HCT116 (cell line): Measurements from ENCODE around the gene BBS9. TPM values are rescaled to one million over a fixed set of nuclear protein-coding genes. Genes with fewer than 3 reads are reported as not detected.
A peak's percentile ranks its signal among the peaks of the same experiment; 100 is the strongest.

Source experiments
- ATAC-seq: fragments of 200-7000 bp; cut with Tn5 transposase; 2 replicates; pipeline ENCODE4 v1.9.1; 2020; ENCODE audit warnings: mild to moderate bottlenecking, moderate library complexity
- BruUV-seq: library from RNA; stranded (reverse); fragments of 400-500 nt; replicated peaks from 2 replicates; lab custom pipeline; 2021; lab: Mats Ljungman, UMichigan
- CTCF ChIA-PET: fragments of 300-600 bp; sonication (Branson Sonifier 250); formaldehyde crosslinking; loops from one replicate; lab custom pipeline; 2021; ENCODE audit warnings: antibody characterized with exemption; lab: Charles Lee
- POLR2A ChIA-PET: fragments of 300-600, 350-600 bp; sonication (Branson Sonifier 250); formaldehyde crosslinking; loops from one replicate; lab custom pipeline; 2021; ENCODE audit warnings: antibody characterized with exemption; lab: Charles Lee
- RAD21 ChIA-PET, 2 experiments: fragments of 300-600 bp; sonication (Branson Sonifier 250); formaldehyde crosslinking; loops; one replicate each; lab custom pipeline; 2023; ENCODE audit warnings: low total read pairs in 2 of 2; ENCODE audit not compliant: uncharacterized antibody in 2 of 2, unreplicated experiment in 2 of 2, low non-redundant PET in 1 of 2; lab: Charles Lee
- DNase-seq: peaks from one replicate; pipeline ENCODE4 v3.0.0-alpha.2; 2010; ENCODE audit warnings: low read depth, low spot score
- H2AFZ ChIP-seq: fragments of 200-600 bp; shearing (Covaris generic), sonication (generic); 2 replicates; pipeline ENCODE4 v1.6.1; 2017; ENCODE audit warnings: low read depth, mixed run types, mixed read lengths, antibody characterized with exemption, low read length; ENCODE audit not compliant: poor library complexity, severe bottlenecking
- H3K27ac ChIP-seq: 2 replicates; pipeline ENCODE4 v1.5.1; 2012; ENCODE audit warnings: low read depth, low read length
- H3K27me3 ChIP-seq: fragments of 200-600 bp; sonication (generic); 2 replicates; pipeline ENCODE4 v1.6.1; 2016; ENCODE audit warnings: mixed run types, low read length, mixed read lengths; ENCODE audit not compliant: insufficient read depth
- H3K36me3 ChIP-seq, 2 experiments: fragments of 200-500 bp in 1 of 2; fragments of 200-600 bp in 1 of 2; sonication (Bioruptor generic) in 1 of 2; sonication (generic) in 1 of 2; 2 replicates each; pipeline versions ENCODE4 v1.5.1 to v1.6.1; 2014 to 2016; ENCODE audit warnings: low read length in 2 of 2, inconsistent platforms in 1 of 2, mixed read lengths in 1 of 2, mixed run types in 1 of 2; ENCODE audit not compliant: insufficient read depth in 2 of 2, control insufficient read depth in 1 of 2
- H3K4me1 ChIP-seq, 2 experiments: fragments of 200-600 bp in 1 of 2; sonication (generic) in 1 of 2; 2 replicates each; pipeline versions ENCODE4 v1.5.1 to v1.6.1; 2012 to 2017; ENCODE audit warnings: low read length in 2 of 2, inconsistent platforms in 1 of 2, mild to moderate bottlenecking in 1 of 2, mixed read lengths in 1 of 2, mixed run types in 1 of 2, moderate library complexity in 1 of 2; ENCODE audit not compliant: insufficient read depth in 2 of 2, control insufficient read depth in 1 of 2
- H3K4me2 ChIP-seq: fragments of 200-600 bp; sonication (generic); 2 replicates; pipeline ENCODE4 v1.6.1; 2017; ENCODE audit warnings: mixed run types, low read length, mixed read lengths
- H3K4me3 ChIP-seq, 2 experiments: fragments of 200-600 bp in 1 of 2; sonication (generic) in 1 of 2; replicated peaks in 1 of 2; 2 replicates each; pipeline ENCODE4 v1.5.1; 2011 to 2016; ENCODE audit warnings: low read length in 2 of 2, control low read depth in 1 of 2, low read depth in 1 of 2, mild to moderate bottlenecking in 1 of 2, mixed read lengths in 1 of 2, mixed run types in 1 of 2
- H3K79me2 ChIP-seq: fragments of 200-600 bp; sonication (generic); 2 replicates; pipeline ENCODE4 v1.6.1; 2017; ENCODE audit warnings: mild to moderate bottlenecking, mixed run types, low read length, moderate library complexity, mixed read lengths; ENCODE audit not compliant: insufficient read depth
- H3K9ac ChIP-seq: fragments of 200-600 bp; sonication (generic); 2 replicates; pipeline ENCODE4 v1.6.1; 2016; ENCODE audit warnings: low read length, mixed read lengths
- H3K9me2 ChIP-seq: fragments of 200-600 bp; sonication (generic), shearing (Covaris generic); 2 replicates; pipeline ENCODE4 v1.6.1; 2017; ENCODE audit warnings: mixed run types, mild to moderate bottlenecking, moderate library complexity; ENCODE audit not compliant: insufficient read depth
- H3K9me3 ChIP-seq, 2 experiments: fragments of 200-500 bp in 1 of 2; fragments of 200-600 bp in 1 of 2; sonication (Bioruptor generic) in 1 of 2; sonication (generic) in 1 of 2; 2 replicates each; pipeline ENCODE4 v1.6.1; 2014 to 2017; ENCODE audit warnings: low read length in 2 of 2, mixed read lengths in 2 of 2, inconsistent platforms in 1 of 2, low read depth in 1 of 2, mild to moderate bottlenecking in 1 of 2, mixed run types in 1 of 2, moderate library complexity in 1 of 2; ENCODE audit not compliant: control insufficient read depth in 1 of 2, insufficient read depth in 1 of 2
- H4K20me1 ChIP-seq: fragments of 200-600 bp; sonication (generic), shearing (Covaris generic); 2 replicates; pipeline ENCODE4 v1.6.1; 2017; ENCODE audit warnings: mixed run types, mild to moderate bottlenecking, moderate library complexity; ENCODE audit not compliant: insufficient read depth
- CBX3 ChIP-seq: IDR thresholded peaks from 2 replicates; pipeline ENCODE4 v1.6.1; 2012; ENCODE audit warnings: low read depth
- EGR1 ChIP-seq: IDR thresholded peaks from 2 replicates; pipeline ENCODE4 v1.6.1; 2012; ENCODE audit warnings: low read depth
- ELF1 ChIP-seq: IDR thresholded peaks from 2 replicates; pipeline ENCODE4 v1.6.1; 2012; ENCODE audit warnings: low read depth, borderline replicate concordance
- EZH2 ChIP-seq: fragments of 200-600 bp; sonication (generic); IDR thresholded peaks from 2 replicates; pipeline ENCODE4 v1.6.1; 2017; ENCODE audit warnings: antibody characterized with exemption, mixed run types
- FOSL1 ChIP-seq: IDR thresholded peaks from 2 replicates; pipeline ENCODE4 v1.6.1; 2012; ENCODE audit warnings: low read depth
- JUND ChIP-seq: IDR thresholded peaks from 2 replicates; pipeline ENCODE4 v1.6.1; 2012
- POLR2A ChIP-seq: IDR thresholded peaks from 2 replicates; pipeline ENCODE4 v1.7.0; 2011; ENCODE audit warnings: borderline replicate concordance; ENCODE audit not compliant: insufficient read depth, insufficient read length; ENCODE audit errors: extremely low read depth
- POLR2AphosphoS5 ChIP-seq: IDR thresholded peaks from 2 replicates; pipeline ENCODE4 v1.6.1; 2011; ENCODE audit warnings: mild to moderate bottlenecking, low read depth, low read length, moderate library complexity
- RAD21 ChIP-seq: IDR thresholded peaks from 2 replicates; pipeline ENCODE4 v1.6.1; 2012; ENCODE audit warnings: low read depth, mild to moderate bottlenecking
- SIN3A ChIP-seq: IDR thresholded peaks from 2 replicates; pipeline ENCODE4 v1.6.1; 2012; ENCODE audit warnings: low read depth
- SP1 ChIP-seq: IDR thresholded peaks from 2 replicates; pipeline ENCODE4 v1.6.1; 2012; ENCODE audit warnings: low read depth
- SRF ChIP-seq: IDR thresholded peaks from 2 replicates; pipeline ENCODE4 v1.6.1; 2012; ENCODE audit warnings: low read depth
- TCF7L2 ChIP-seq: IDR thresholded peaks from 2 replicates; pipeline ENCODE4 v1.7.0; 2011; ENCODE audit warnings: borderline replicate concordance, inconsistent platforms; ENCODE audit not compliant: insufficient read depth, insufficient read length; ENCODE audit errors: extremely low read depth
- YY1 ChIP-seq: IDR thresholded peaks from 2 replicates; pipeline ENCODE4 v1.6.1; 2011; ENCODE audit warnings: low read length, low read depth, moderate library complexity, mild to moderate bottlenecking; ENCODE audit not compliant: insufficient replicate concordance; ENCODE audit errors: extremely low read depth
- ZNF274 ChIP-seq: fragments of 200-500 bp; sonication (Bioruptor generic); IDR thresholded peaks from 2 replicates; pipeline ENCODE4 v1.6.1; 2014; ENCODE audit warnings: mild to moderate bottlenecking, low read depth, low read length, inconsistent platforms
- intact Hi-C: fragments of 100-400 bp; cut with micrococcal nuclease; formaldehyde crosslinking; loops from 2 replicates; pipeline ENCODE4 v1.10.0; 2022
- total RNA-seq: library from RNA; stranded (reverse); gene quantifications from one replicate; pipeline ENCODE4 v1.2.1, GENCODE V29; 2021; ENCODE audit not compliant: unreplicated experiment
- TF ChIP-seq, protein P1 (sequence below): IDR thresholded peaks from 2 replicates; pipeline ENCODE4 v1.6.1; 2011; ENCODE audit warnings: mild to moderate bottlenecking, low read length, moderate library complexity; ENCODE audit not compliant: insufficient replicate concordance; ENCODE audit errors: extremely low read depth
- TF ChIP-seq, protein P2 (sequence below), 3 experiments: fragments of 200-600 bp in 1 of 3; sonication (generic) in 1 of 3; IDR thresholded peaks in 2 of 3; conservative IDR thresholded peaks in 1 of 3; 2 replicates each; pipeline ENCODE4 v1.5.1; 2012 to 2017; ENCODE audit warnings: low read depth in 2 of 3, low read length in 2 of 3, antibody characterized with exemption in 1 of 3, borderline replicate concordance in 1 of 3, control low read depth in 1 of 3, mild to moderate bottlenecking in 1 of 3, mixed read lengths in 1 of 3, mixed run types in 1 of 3, moderate library complexity in 1 of 3; ENCODE audit not compliant: insufficient read depth in 1 of 3
- TF ChIP-seq, protein P3 (sequence below): IDR thresholded peaks from 2 replicates; pipeline ENCODE4 v1.6.1; 2012
- TF ChIP-seq, protein P4 (sequence below): IDR thresholded peaks from 2 replicates; pipeline ENCODE4 v1.6.1; 2012

The BBS9 gene
- total RNA-seq, 1 experiment from 2014 or later, result 7.1 TPM

DNA sequence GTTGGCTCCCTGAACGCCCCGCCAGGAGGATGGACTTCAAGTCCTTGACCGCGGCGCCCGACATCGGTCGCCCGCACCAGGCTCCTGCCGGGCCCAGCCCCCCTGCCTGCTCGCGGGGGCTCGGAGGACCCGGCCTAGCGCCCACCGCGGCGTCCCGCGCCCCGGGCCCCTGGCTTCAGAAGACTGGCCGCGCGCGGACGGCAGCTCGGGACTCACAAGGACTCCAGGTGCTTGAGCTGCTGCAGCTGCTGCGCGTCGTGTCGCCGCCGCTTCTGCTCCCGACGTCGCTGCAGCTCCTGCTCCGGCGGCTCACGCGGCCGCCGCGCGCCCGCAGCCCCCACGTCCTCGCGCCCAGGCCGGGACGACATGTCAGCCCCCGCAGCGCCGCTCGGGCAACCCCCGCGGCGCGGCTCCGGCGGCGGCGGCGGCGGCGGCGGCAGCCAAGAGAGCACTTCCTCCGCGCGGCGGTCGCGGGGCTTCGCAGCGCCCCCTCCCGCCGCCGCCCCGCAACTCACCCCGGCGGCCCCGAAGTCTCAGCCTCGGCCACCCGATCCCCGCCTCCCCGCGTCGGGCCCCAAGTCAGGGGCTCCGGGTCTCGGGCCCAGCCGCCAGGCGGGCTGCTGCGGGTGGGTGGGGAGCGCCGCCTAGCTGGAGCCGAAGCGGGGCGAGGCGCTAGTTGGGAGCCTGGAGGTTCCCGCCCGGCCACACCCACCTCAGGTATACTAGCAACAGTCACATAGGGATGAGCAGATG is 20.2 kb upstream of the BBS9 start, which contains the start of gene RP9:
TSS of gene RP9 (minus strand) at position 400 of the 753 bp plus-strand sequence. CDS start at position 368, 32 bp downstream.
- RAD21 ChIA-PET, result interaction anchor here in 1 of 2 experiments (1.4 kb wide), 1 partner anchor 344 kb away, joined by 7 read pairs; no protein-coding TSS in a partner anchor
- Histone ChIP-seq H3K4me1 (peaks cover 4 to 24% of the 10 kb centered on the region in 2 experiments; a peak in 3 of 4 replicates), H4K20me1 (peaks cover 8% of the 10 kb centered on the region; the same call in 1 of the 2 replicates), H3K4me3 (peak within 1 kb of the TSS; percentile 79 to 90), H3K79me2 (peaks cover 49% of the 10 kb centered on the region), H3K4me2 (peak within 1 kb of the TSS; percentile 94), H3K36me3 (no peaks in the 10 kb centered on the region), H3K9me2 (no peaks in the 10 kb centered on the region), H3K9ac (peak within 1 kb of the TSS; percentile 80), H3K27me3 (no peaks in the 10 kb centered on the region), H2AFZ (peak within 1 kb of the TSS; percentile 97), H3K27ac (peak within 1 kb of the TSS; percentile 91), H3K9me3 (no peaks in the 10 kb centered on the region)
- CTCF ChIA-PET, result interaction anchor here (1.0 to 3.8 kb wide), 5 partner anchors 9 to 345 kb away, joined by 3 to 28 read pairs (median 3); no protein-coding TSS in a partner anchor
- BruUV-seq, result no TSS peak
- DNase-seq, result peak; percentile 57
- intact Hi-C loops, result loop anchor here (2.0 to 10.0 kb wide), 6 partner anchors 47 to 604 kb away; partner anchors contain the start of genes KBTBD2 and NT5C3A
- ATAC-seq, result peak; percentile 87
- POLR2A ChIA-PET, result no interaction called here
- TF ChIP-seq YY1 (peak; percentile 34), CBX3 (no peak), SRF (no peak), SP1 (no peak), EZH2 (no peak), RAD21 (peak; percentile 57), POLR2AphosphoS5 (peak; percentile 70), ZNF274 (no peak), TCF7L2 (peak; percentile 54), ELF1 (no peak), EGR1 (0 out of 2 replicates have a peak, but pooled peaks have one; percentile 28), SIN3A (peak; percentile 38; the same call in 1 of the 2 replicates), JUND (no peak), FOSL1 (no peak), POLR2A (peak; percentile 59)
- TF ChIP-seq, protein P1, sequence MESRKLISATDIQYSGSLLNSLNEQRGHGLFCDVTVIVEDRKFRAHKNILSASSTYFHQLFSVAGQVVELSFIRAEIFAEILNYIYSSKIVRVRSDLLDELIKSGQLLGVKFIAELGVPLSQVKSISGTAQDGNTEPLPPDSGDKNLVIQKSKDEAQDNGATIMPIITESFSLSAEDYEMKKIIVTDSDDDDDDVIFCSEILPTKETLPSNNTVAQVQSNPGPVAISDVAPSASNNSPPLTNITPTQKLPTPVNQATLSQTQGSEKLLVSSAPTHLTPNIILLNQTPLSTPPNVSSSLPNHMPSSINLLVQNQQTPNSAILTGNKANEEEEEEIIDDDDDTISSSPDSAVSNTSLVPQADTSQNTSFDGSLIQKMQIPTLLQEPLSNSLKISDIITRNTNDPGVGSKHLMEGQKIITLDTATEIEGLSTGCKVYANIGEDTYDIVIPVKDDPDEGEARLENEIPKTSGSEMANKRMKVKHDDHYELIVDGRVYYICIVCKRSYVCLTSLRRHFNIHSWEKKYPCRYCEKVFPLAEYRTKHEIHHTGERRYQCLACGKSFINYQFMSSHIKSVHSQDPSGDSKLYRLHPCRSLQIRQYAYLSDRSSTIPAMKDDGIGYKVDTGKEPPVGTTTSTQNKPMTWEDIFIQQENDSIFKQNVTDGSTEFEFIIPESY, result no peak
- TF ChIP-seq, protein P2, sequence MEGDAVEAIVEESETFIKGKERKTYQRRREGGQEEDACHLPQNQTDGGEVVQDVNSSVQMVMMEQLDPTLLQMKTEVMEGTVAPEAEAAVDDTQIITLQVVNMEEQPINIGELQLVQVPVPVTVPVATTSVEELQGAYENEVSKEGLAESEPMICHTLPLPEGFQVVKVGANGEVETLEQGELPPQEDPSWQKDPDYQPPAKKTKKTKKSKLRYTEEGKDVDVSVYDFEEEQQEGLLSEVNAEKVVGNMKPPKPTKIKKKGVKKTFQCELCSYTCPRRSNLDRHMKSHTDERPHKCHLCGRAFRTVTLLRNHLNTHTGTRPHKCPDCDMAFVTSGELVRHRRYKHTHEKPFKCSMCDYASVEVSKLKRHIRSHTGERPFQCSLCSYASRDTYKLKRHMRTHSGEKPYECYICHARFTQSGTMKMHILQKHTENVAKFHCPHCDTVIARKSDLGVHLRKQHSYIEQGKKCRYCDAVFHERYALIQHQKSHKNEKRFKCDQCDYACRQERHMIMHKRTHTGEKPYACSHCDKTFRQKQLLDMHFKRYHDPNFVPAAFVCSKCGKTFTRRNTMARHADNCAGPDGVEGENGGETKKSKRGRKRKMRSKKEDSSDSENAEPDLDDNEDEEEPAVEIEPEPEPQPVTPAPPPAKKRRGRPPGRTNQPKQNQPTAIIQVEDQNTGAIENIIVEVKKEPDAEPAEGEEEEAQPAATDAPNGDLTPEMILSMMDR (IDR thresholded peaks at IDR 0.05 in 2 of 3, conservative IDR thresholded peaks at IDR 0.05 in 1 of 3; ENCODE audit: borderline replicate concordance in 1 of 3, insufficient read depth in 1 of 3, low read depth in 2 of 3, low read length in 2 of 3), result peak in 2 of 3 experiments; percentile 39 to 43; a peak in 5 of 6 replicates
- TF ChIP-seq, protein P3, sequence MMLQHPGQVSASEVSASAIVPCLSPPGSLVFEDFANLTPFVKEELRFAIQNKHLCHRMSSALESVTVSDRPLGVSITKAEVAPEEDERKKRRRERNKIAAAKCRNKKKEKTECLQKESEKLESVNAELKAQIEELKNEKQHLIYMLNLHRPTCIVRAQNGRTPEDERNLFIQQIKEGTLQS, result no peak
- TF ChIP-seq, protein P4, sequence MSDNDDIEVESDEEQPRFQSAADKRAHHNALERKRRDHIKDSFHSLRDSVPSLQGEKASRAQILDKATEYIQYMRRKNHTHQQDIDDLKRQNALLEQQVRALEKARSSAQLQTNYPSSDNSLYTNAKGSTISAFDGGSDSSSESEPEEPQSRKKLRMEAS, result no peak
